ENCODE results near the gene AKT2.

- no peak for TF ChIP-seq CTCF (IDR thresholded peaks at IDR 0.05)
- TF ChIP-seq POLR2A (IDR thresholded peaks at IDR 0.05), result no peak
Measured at GRCh38 chr19:40229484-40229883, 55.7 kb downstream of the AKT2 start.

Data from ovary (tissue), 3 donors.